Hepatocyte (in vitro differentiated cells): Measurements from ENCODE around the gene KXD1. TPM values are rescaled to one million over a fixed set of nuclear protein-coding genes. Genes with fewer than 3 reads are reported as not detected.
"Not testable (repeated sequence)": the region's sequence is repeated elsewhere in the genome, so short reads cannot be mapped to it uniquely, and the experiment has no call there.

ENCODE experiments used
- DNase-seq: peaks from one replicate; pipeline ENCODE4 v3.0.0-alpha.2; 2016; ENCODE audit warnings: low spot score
- H2AFZ ChIP-seq: fragments of 200-600 bp; sonication (generic); 2 replicates; pipeline ENCODE4 v1.6.0; 2016; ENCODE audit warnings: antibody characterized with exemption, mild to moderate bottlenecking
- H3K27ac ChIP-seq: fragments of 200-600 bp; sonication (generic); 2 replicates; pipeline ENCODE4 v1.5.1; 2016; ENCODE audit warnings: mild to moderate bottlenecking
- H3K27me3 ChIP-seq: fragments of 200-600 bp; sonication (generic); 2 replicates; pipeline ENCODE4 v1.6.1; 2016
- H3K36me3 ChIP-seq: fragments of 200-600 bp; sonication (generic); replicated peaks from 2 replicates; pipeline ENCODE4 v1.5.1; 2016; ENCODE audit warnings: low read depth; ENCODE audit not compliant: insufficient read depth
- H3K4me1 ChIP-seq: fragments of 200-600 bp; sonication (generic); 2 replicates; pipeline ENCODE4 v1.5.1; 2016; ENCODE audit warnings: mild to moderate bottlenecking, moderate library complexity; ENCODE audit not compliant: insufficient read depth
- H3K4me2 ChIP-seq: fragments of 200-600 bp; sonication (generic); 2 replicates; pipeline ENCODE4 v1.6.0; 2016
- H3K4me3 ChIP-seq: fragments of 200-600 bp; sonication (generic); 2 replicates; pipeline ENCODE4 v1.5.1; 2016; ENCODE audit warnings: mild to moderate bottlenecking
- H3K79me2 ChIP-seq: fragments of 200-600 bp; sonication (generic); 2 replicates; pipeline ENCODE4 v1.6.0; 2017; ENCODE audit warnings: mild to moderate bottlenecking
- H3K9me2 ChIP-seq: fragments of 200-600 bp; sonication (generic); replicated peaks from 2 replicates; pipeline ENCODE4 v1.6.0; 2017; ENCODE audit warnings: mild to moderate bottlenecking; ENCODE audit not compliant: insufficient read depth
- H3K9me3 ChIP-seq: fragments of 200-600 bp; sonication (generic); 2 replicates; pipeline ENCODE4 v1.5.1; 2016; ENCODE audit warnings: low read depth, mild to moderate bottlenecking
- H4K20me1 ChIP-seq: fragments of 200-600 bp; sonication (generic); 2 replicates; pipeline ENCODE4 v1.6.0; 2016; ENCODE audit warnings: mild to moderate bottlenecking; ENCODE audit not compliant: insufficient read depth, poor library complexity, severe bottlenecking
- EZH2 ChIP-seq: fragments of 200-600 bp; sonication (generic); IDR thresholded peaks from 2 replicates; pipeline ENCODE4 v1.6.1; 2016; ENCODE audit warnings: antibody characterized with exemption, mild to moderate bottlenecking, borderline replicate concordance
- EZH2phosphoT487 ChIP-seq: fragments of 200-600 bp; sonication (generic); IDR thresholded peaks from one replicate; pipeline ENCODE4 v1.6.1; 2018; ENCODE audit warnings: antibody characterized with exemption, mild to moderate bottlenecking, low read depth, moderate library complexity; ENCODE audit not compliant: unreplicated experiment, severe bottlenecking
- WGBS: methylation state at CpG from one replicate; pipeline ENCODE4 v1.1.6; 2016; ENCODE audit warnings: low lambda C conversion rate; ENCODE audit errors: missing lambda C conversion rate; 5-methylcytosine and 5-hydroxymethylcytosine counted together
- polyA plus RNA-seq: library from polyadenylated mRNA; unstranded; fragments of >200 nt; fragmentation: Nextera tagmentation; extraction: Ambion mirVana; gene quantifications from 2 replicates; pipeline ENCODE4 v1.2.1, GENCODE V29; 2016
- total RNA-seq: library from RNA; depleted of rRNA; stranded (reverse); fragments of >200 nt; gene quantifications from 2 replicates; pipeline ENCODE4 v1.2.3, GENCODE V29; 2014
- TF ChIP-seq, protein P1 (sequence below): fragments of 200-600 bp; sonication (generic); IDR thresholded peaks from 2 replicates; pipeline ENCODE4 v1.5.1; 2016; ENCODE audit warnings: antibody characterized with exemption, mild to moderate bottlenecking; ENCODE audit not compliant: poor library complexity

Gene KXD1
- total and polyA plus RNA-seq, 2 experiments from 2014 or later: 76.3 to 89.2 TPM

DNA sequence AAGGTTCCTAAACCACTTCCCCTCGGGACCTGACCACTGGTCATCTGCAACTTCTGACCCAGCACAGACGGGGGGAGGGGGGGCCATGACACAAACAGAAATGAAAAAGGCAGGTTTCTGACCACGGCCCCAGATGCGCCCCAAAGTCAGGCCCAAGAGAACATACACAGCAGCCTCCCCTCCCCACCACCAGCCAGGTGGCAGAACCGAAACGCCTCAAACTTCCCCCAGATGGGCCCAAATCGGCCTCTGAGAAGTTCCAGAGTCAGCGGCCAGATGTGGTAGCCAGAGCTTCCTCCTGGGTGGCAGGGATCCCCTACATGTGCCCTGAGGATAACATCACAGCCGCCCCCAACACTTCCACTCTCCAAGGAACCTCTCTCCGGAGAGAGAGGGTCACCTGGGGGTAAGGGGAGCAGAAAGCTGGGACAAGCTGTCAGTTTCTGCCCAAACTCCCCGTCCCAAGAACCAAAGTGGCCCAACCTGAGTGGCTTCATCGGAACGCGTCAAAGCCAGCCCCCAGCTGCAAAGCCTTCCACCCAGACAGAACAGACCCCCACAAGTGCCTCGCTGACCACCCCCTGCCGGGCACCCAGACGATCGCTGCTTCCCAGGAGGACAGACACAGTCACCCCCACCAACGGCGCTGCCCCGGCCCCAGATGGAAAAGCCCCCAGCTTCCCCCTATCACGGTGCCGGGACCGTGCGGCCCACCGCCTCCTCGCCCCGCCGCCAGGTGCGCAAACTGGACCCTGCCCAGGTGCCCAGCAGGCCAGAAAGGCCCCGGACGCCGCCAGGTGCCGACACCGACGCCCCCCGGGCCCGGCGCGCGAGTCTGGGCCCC is 36.6 kb upstream of the KXD1 start:
- no peaks in the 10 kb centered on the region for H3K27me3 ChIP-seq
- H3K79me2 ChIP-seq: peaks cover 46% of the 10 kb centered on the region
- 5% methylated on average over 28 of the region's 41 CpGs for WGBS
- H4K20me1 ChIP-seq: peaks cover 20% of the 10 kb centered on the region
- H3K9me2 ChIP-seq: no peaks in the 10 kb centered on the region
- TF ChIP-seq EZH2phosphoT487 (no peak), EZH2 (no peak)
- TF ChIP-seq, protein P1, sequence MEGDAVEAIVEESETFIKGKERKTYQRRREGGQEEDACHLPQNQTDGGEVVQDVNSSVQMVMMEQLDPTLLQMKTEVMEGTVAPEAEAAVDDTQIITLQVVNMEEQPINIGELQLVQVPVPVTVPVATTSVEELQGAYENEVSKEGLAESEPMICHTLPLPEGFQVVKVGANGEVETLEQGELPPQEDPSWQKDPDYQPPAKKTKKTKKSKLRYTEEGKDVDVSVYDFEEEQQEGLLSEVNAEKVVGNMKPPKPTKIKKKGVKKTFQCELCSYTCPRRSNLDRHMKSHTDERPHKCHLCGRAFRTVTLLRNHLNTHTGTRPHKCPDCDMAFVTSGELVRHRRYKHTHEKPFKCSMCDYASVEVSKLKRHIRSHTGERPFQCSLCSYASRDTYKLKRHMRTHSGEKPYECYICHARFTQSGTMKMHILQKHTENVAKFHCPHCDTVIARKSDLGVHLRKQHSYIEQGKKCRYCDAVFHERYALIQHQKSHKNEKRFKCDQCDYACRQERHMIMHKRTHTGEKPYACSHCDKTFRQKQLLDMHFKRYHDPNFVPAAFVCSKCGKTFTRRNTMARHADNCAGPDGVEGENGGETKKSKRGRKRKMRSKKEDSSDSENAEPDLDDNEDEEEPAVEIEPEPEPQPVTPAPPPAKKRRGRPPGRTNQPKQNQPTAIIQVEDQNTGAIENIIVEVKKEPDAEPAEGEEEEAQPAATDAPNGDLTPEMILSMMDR: no peak
- H2AFZ ChIP-seq: no peak overlapping the region
- H3K9me3 ChIP-seq: no peaks in the 10 kb centered on the region
- H3K4me1 ChIP-seq: peaks cover 24% of the 10 kb centered on the region
- peak; percentile 52 for DNase-seq
- peak overlapping the region; percentile 82 for H3K4me2 ChIP-seq
- peak overlapping the region; percentile 58 for H3K4me3 ChIP-seq
- peak overlapping the region; percentile 97 for H3K27ac ChIP-seq
- no peaks in the 10 kb centered on the region for H3K36me3 ChIP-seq

DNA sequence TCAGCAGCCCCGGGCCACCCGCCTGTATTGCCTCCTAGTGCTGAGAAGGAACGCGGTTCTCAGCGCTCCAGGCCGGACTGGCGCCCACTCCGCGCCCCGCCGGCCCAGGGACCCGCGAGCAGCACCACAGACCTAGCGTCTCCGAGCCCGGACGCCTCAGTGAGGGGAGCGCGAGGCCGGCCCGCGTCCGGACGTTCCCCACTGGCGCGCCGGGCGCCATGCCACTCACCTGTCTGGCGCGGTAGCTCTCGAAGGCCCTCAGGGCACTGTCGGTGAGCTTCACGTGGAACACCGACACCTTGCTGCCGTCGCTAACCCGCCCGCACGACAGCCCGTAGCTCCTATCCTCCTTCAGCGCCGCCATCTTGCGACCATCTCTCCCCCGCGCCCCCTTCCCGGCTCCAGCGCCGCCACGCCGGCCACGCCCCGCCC is 36.0 kb upstream of the KXD1 start, which contains the start of gene ELL:
Gene ELL, minus strand, starts transcription at position 379 of the 432 bp plus-strand sequence. Its CDS starts 15 bp downstream, at position 364.
- peak within 1 kb of the TSS; percentile 58 for H3K4me3 ChIP-seq
- peak within 1 kb of the TSS; percentile 23 for H2AFZ ChIP-seq
- TF ChIP-seq EZH2phosphoT487 (no peak), EZH2 (no peak)
- TF ChIP-seq, protein P1: no peak
- DNase-seq: no peak
- 3% methylated on average over 28 of the region's 52 CpGs for WGBS
- H3K4me2 ChIP-seq: peak within 1 kb of the TSS; percentile 82
- H3K79me2 ChIP-seq: peaks cover 39% of the 10 kb centered on the region
- H3K27ac ChIP-seq: peak within 1 kb of the TSS; percentile 97
- H3K9me3 ChIP-seq: no peaks in the 10 kb centered on the region
- H4K20me1 ChIP-seq: peaks cover 13% of the 10 kb centered on the region
- peaks cover 18% of the 10 kb centered on the region for H3K4me1 ChIP-seq
- no peaks in the 10 kb centered on the region for H3K27me3 ChIP-seq
- H3K9me2 ChIP-seq: no peaks in the 10 kb centered on the region
- no peaks in the 10 kb centered on the region for H3K36me3 ChIP-seq

DNA sequence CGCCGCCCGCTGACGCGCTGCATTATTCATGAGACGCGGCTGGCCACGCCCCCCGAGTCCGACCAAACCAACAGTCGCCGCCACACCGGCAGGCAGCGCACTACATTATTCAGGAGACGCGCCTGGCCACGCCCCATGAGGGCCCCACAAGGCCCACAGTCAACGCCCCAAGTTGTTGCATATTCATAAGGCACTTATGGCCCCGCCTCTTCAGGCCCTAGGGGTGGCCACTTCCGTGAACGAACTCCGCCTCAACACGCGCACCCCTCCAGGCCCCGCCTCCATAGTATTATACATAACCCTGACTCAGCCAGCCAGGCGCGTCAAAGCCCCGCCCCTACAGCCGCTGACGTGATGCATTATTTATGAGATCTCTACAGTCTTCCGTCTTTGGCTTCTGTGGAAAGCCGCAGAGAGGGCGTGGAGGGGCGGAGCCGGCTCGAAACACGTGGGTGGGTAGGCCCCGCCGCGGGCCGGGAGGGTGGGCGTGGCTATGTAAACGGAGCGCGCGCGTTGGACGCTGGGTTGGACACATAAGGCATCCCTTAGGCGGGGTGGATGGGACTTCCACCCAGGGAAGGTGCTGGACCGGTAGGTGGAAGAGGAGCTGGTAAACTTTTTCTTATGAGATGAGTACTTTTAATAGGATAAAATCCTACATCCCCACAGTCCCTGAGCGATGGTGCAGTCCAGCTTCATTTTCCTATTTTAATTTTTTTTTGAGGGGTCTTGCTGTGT is 35.4 kb upstream of the KXD1 start:
- no peak overlapping the region for H3K4me3 ChIP-seq
- TF ChIP-seq EZH2phosphoT487: no peak
- no peak for TF ChIP-seq EZH2
- no peaks in the 10 kb centered on the region for H3K36me3 ChIP-seq
- peak overlapping the region; percentile 51 for H3K27ac ChIP-seq
- DNase-seq: peak; percentile 100
- H3K9me2 ChIP-seq: no peaks in the 10 kb centered on the region
- H4K20me1 ChIP-seq: peaks cover 8% of the 10 kb centered on the region
- H3K79me2 ChIP-seq: peaks cover 33% of the 10 kb centered on the region
- H3K9me3 ChIP-seq: no peaks in the 10 kb centered on the region
- H2AFZ ChIP-seq: peak overlapping the region; percentile 23
- WGBS: 2% methylated on average over 50 of the region's 51 CpGs
- H3K4me2 ChIP-seq: peak overlapping the region; percentile 67
- peaks cover 18% of the 10 kb centered on the region for H3K4me1 ChIP-seq
- H3K27me3 ChIP-seq: no peaks in the 10 kb centered on the region

DNA sequence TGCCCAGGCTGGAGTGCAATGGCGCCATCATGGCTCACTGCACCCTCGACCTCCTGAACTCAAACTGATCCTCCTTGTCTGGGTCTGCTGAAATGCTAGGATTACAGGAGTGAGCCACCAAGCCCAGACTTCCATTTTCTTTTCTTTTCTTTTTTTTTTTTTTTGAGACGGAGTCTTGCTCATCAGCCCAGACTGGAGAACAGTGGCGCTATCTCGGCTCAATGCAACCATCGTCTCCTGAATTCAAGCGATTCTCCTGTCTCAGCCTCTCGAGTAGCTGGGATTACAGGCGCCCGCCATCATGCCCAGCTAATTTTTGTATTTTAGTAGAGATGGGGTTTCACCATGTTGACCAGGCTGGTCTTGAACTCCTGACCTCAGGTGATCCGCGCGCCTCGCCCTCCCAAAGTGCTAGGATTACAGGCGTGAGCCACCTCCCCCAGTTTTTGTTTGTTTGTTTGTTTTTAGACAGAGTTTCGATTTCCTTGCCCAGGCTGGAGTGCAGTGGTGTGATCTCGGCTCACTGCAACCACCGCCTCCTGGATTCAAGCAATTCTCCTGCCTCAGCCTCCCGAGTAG is 34.7 kb upstream of the KXD1 start:
- H3K9me3 ChIP-seq, H3K36me3 ChIP-seq, H4K20me1 ChIP-seq, H3K9me2 ChIP-seq, DNase-seq, H3K4me3 ChIP-seq, H3K27me3 ChIP-seq: not testable (repeated sequence)
- Histone ChIP-seq H3K27ac (peak overlapping the region; percentile 51), H3K79me2 (peaks cover 27% of the 10 kb centered on the region), H3K4me1 (peaks cover 18% of the 10 kb centered on the region), H3K4me2 (peak overlapping the region; percentile 67), H2AFZ (peak overlapping the region; percentile 23)
- WGBS: 87% methylated on average over 19 of the region's 19 CpGs
